Glomerular endothelial cell (primary cell): ENCODE data around the gene SIRT2. TPM values are rescaled to one million over a fixed set of nuclear protein-coding genes. Genes with fewer than 3 reads are reported as not detected.
"Not testable (repeated sequence)": the region's sequence is repeated elsewhere in the genome, so short reads cannot be mapped to it uniquely, and the experiment has no call there.

Experiments used
- DNase-seq: peaks from one replicate; pipeline ENCODE4 v3.0.0-alpha.2; 2011; ENCODE audit warnings: low read depth, low spot score; ENCODE audit errors: extremely low read depth
- total RNA-seq: library from RNA; depleted of rRNA; stranded (reverse); fragments of >200 nt; gene quantifications from 2 replicates; pipeline ENCODE4 v1.2.3, GENCODE V29; 2015

Gene SIRT2
- total RNA-seq, 1 donor from 2014 or later, result 101 TPM

- no peak for DNase-seq
Observed at GRCh38 chr19:38834104-38834490, 65.3 kb downstream of the SIRT2 start.

DNA sequence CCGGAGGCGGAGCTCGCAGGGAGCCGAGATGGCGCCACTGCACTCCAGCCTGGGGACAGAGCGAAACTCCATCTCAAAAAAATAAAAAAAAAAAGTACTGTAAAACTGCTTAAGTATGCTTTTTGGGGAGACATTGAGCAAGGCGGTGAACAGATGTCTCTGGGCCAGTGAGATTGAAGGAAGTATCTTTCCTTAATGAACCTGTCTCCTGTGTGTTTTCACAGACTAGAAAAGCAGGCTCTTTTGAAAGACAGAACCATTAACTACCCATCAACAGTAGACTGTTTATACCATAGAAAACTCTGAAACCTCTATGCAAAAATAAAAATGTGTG, 66.4 kb downstream of the SIRT2 start:
- no peak for DNase-seq

DNA sequence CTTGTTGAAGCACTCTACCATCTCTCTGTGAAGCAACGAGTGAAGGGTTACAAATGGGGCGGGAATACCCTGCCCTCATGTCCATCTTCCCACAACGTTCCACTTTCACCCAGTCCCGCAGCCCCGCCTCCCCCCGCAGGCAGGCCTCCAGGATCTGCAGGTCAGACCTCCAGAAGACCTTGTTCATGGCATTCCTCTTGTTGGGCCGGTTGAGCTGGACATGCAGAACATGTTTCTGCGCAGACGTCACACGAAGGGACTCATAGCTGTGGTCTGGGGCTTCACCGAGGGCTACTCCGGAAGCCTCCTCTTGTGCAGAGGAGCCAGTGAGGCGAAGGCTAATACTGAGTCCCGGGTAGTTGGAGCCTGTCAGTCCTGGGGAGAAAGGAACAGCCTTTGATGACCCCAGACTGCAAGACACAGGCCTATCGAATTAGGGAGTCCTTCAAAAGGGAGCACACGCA, 68.2 kb downstream of the SIRT2 start:
- no peak for DNase-seq

GRCh38 chr19:38830039-38830733, 69.2 kb downstream of the SIRT2 start:
- DNase-seq, result no peak

DNA sequence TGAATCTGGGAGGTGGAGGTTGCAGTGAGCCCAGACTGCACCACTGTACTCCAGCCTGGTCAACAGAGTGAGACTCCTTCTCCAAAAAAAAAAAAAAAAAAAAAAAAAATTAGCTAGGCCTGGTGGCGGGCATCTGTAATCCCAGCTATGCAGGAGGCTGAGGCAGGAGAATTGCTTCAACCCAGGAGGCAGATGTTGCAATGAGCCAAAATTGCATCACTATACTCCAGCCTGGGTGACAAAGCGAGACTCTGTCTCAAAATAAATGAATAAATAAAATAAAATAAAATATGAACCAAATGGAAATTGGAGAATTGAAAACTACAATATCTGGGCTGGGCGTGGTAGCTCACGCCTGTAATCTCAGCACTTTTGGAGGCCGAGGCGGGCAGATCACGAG, 70.2 kb downstream of the SIRT2 start:
- not testable (repeated sequence) for DNase-seq

Other genes starting within 250 kb of the SIRT2 start
- gene CAPN12, start 155.1 kb downstream of the SIRT2 start, total RNA-seq, result 0.34 and 0.93 TPM in 2 replicates
- gene LGALS7, start 126.1 kb downstream of the SIRT2 start, total RNA-seq, result not detected in 2 replicates
- not detected in 2 replicates for gene LGALS7B, start 110.4 kb downstream of the SIRT2 start, total RNA-seq
- gene LGALS4, start 86.7 kb downstream of the SIRT2 start, total RNA-seq, result 0.47 TPM in 1 of 2 replicates, not detected in the other
- gene ECH1, start 67.8 kb downstream of the SIRT2 start, total RNA-seq, result 48.6 and 52.1 TPM in 2 replicates
- 218 and 237 TPM in 2 replicates for gene HNRNPL, start 49.6 kb downstream of the SIRT2 start, total RNA-seq
- gene RINL, start 21.3 kb downstream of the SIRT2 start, total RNA-seq, result 3.3 and 5.8 TPM in 2 replicates
- gene NFKBIB, start 351 bp upstream of the SIRT2 start, total RNA-seq, result 19.5 and 36.9 TPM in 2 replicates
- not detected in 2 replicates for gene CCER2, start 12.6 kb upstream of the SIRT2 start, total RNA-seq
- gene SARS2, start 31.1 kb upstream of the SIRT2 start, total RNA-seq, result 21.8 and 26.6 TPM in 2 replicates
- 36.3 and 43.4 TPM in 2 replicates for gene MRPS12, start 31.3 kb upstream of the SIRT2 start, total RNA-seq
- 12.2 and 23.1 TPM in 2 replicates for gene FBXO17, start 76.1 kb upstream of the SIRT2 start, total RNA-seq
- gene FBXO27, start 132.9 kb upstream of the SIRT2 start, total RNA-seq, result 6.0 and 15.0 TPM in 2 replicates
- not detected in 2 replicates for gene ACP7, start 184.8 kb upstream of the SIRT2 start, total RNA-seq
- gene PAK4, start 226.2 kb upstream of the SIRT2 start, total RNA-seq, result 26.4 and 36.6 TPM in 2 replicates